Stimulated activated CD4-positive, alpha-beta T cell treated with anti-CD3 and anti-CD28 coated beads, Interleukin-1b, Interleukin-23, amount 100 ng/mL, for 4 hours (primary cell): Measurements from ENCODE around the gene TRIM6.
"Not testable (repeated sequence)": the region's sequence is repeated elsewhere in the genome, so short reads cannot be mapped to it uniquely, and the experiment has no call there.

Experiments used
- DNase-seq, 2 donors: peaks; one replicate each; pipeline ENCODE4 v3.0.0-alpha.2; 2020; ENCODE audit warnings: low read depth in 2 of 2

Gene TRIM6

DNA sequence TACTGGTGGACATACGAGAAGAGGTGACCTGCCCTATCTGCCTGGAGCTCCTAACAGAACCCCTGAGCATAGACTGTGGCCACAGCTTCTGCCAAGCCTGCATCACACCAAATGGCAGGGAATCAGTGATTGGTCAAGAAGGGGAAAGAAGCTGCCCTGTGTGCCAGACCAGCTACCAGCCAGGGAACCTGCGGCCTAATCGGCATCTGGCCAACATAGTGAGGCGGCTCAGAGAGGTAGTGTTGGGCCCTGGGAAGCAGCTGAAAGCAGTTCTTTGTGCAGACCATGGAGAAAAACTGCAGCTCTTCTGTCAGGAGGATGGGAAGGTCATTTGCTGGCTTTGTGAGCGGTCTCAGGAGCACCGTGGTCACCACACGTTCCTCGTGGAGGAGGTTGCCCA, 6.9 kb downstream of the TRIM6 start:
- no peak for DNase-seq

DNA sequence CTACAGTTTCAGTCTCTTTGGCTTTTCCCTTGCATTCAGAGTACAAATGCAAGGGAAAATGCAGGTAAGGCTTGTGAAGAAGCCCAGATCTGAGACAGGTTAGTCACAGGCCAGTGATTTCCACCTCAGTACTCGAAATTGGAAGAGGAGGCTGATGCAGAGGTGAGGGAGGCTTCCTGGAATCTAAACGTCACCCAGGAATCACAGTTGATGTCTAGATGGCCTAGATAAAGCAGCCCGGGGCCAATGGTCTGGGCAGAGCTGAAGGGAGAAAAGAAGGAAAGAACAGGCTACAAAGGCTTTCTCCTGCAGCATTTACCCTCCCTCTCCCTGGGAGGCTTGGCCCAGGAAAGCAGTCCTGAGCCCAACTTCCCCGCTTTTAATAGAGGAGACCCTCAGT, 8.5 kb downstream of the TRIM6 start:
- no peak for DNase-seq

DNA sequence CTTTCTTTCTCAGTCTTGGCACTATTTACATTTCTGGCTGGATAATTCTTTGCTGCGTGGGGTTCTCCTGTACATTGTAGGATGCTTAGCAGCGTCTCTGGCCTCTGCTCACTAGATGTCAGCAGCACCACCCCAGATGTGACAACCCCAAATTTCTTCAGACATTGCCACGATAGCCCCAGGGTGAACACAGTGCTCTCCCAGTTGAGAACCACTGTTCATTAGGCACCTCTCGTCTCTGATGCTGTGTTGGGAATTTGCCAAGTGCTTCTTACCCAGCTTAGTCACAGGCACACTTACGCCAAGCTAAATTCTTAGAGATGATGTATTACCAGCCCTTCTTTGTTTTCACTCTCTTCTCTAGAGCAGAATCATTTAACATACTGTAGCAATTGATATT, 9.4 kb downstream of the TRIM6 start:
- no peak for DNase-seq

DNA sequence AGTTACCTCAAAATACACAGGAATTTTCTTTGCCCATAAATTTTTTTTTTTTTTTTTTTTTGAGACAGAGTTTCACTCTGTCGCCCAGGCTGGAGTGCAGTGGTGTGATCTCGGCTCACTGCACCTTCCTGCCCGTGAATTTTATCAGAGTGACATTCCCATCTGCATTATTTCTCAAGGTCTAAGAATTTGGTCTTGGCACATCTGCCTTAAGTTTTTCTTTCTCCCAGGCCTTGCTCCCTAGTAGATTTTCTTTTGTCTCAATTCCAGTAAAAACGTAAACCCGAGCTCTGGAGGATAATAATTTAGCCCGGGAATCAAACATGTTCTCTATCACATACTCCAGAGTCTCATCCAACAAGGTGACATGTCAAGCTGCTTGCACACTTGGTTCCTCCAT, 12.4 kb downstream of the TRIM6 start:
- DNase-seq, result no peak

DNA sequence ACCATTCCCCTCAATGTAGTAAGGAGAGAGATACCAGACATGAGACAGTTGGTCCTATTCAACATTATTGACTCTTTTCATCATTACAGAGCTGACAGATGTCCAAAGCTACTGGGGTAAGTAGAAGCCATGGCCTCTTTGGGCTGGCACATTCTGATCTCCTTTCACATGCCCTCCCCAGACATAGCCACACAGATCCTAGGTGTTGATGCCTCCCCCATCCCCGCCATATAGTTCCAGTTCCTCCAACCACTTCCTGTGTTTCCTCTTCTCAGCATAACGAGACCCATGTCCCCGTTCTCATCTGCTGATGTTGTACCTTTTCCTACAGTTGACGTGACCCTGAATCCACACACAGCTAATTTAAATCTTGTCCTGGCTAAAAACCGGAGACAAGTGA, 14.0 kb downstream of the TRIM6 start:
- DNase-seq, result no peak

DNA sequence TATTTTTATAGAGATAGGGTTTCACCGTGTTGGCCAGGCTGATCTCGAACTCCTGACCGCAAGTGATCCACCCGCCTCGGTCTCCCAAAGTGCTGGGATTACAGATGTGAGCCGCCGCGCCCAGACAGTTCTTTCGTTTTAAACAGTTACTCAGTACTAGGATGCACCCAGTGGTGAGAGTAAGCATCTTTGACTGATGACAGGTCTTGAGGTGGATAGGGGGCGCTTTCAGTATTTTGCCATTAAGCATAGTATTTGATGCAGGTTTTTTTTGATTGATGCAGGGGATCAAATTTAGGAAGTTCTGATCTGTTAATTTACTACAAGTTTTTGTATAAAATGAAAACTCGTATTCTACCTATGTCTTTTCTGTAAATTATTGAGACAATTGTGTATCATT, 15.2 kb downstream of the TRIM6 start:
- no peak for DNase-seq

DNA sequence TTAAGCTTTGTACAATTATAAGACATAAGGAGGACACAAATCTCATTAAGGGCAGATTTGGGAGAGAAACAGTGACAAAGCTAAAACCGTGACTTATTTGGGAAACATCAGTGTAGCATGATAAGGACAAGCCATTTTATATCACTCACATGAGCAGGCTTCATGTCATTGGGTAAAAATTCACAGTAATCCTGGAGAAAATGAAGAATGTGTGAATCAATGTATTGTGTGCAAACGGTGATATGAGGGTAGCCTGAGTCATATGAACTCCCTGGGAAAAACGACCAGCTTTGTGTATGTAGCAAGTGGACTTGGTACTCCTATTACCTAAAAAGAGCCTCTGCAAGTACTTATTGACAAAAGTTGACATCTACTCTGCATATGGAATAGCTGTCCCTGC, 22.4 kb downstream of the TRIM6 start:
- DNase-seq, result no peak

DNA sequence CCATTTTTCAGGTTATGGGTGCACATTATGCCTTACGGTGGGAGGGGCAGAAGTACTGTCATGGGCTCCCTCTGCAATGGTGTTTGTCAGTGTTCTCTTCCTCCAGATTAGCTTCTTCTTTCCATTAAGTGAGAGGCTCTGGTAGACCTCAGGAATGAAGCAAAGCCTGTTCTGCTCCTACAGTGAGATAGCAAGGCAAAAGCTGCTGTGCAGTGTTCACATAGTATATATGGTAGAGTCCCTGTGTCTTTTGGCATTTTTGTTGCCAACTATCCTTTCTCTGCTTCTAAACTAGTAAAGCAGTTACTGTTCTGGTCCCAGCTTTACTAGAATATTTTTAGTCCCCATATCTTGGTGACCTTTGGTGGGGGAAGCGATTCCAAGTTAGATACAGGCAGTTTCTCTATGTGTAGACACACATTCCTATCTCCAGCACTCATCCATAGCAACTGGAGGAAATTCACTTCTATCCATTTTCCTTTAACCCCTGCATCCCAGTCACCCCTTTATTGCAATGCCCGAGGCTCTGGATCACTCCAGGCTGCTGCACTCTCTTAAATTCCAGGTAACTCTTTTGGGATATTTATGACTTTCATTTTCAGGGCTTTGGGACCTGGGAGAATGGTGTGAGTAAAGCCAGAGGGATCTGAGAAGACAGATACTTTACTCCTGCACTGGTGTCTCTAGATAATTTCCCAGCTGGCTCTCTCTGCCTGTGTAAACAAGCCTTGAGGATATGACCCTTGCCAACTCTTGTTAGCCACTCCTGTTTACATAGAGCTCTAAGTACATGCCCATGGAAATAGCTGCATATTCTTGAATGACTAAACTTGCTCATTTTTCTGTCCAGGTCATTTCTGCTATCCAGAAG, 24.4 kb downstream of the TRIM6 start:
- no peak for DNase-seq

DNA sequence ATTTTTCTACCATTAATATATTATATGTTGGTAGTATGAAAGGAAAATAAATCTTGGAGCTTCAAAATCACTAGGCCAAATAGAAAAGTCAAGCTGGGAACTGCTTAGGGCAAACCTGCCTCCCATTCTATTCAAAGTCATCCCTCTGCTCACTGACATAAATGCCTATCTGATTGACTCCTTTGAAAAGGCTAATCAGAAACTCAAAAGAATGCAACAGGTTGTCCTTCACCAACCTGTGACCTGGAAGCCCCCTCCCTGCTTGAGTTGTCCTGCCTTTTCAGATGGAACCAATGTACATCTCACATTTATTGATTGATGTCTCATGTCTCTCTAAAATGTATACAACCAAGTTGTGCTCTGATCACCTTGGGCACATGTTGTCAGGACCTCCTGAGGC, 25.1 kb downstream of the TRIM6 start:
- DNase-seq, result no peak

DNA sequence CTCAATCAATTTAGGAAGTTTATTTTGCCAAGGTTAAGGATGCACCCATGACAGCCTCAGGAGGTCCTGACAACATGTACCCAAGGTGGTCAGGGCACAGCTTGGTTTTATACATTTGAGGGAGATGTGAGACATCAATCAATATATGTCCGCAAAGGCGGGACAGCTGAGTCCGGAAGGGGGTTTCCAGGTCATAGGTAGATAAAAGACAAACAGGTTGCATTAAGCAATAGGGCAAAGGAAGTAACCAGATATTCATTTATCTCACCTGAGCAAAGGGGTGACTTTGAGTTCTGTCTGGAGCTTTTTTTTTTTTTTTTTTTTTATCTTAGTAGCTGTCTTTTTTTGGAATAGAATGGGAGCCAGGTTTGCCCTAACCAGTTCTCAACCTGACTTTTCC, 26.4 kb downstream of the TRIM6 start:
- no peak for DNase-seq

DNA sequence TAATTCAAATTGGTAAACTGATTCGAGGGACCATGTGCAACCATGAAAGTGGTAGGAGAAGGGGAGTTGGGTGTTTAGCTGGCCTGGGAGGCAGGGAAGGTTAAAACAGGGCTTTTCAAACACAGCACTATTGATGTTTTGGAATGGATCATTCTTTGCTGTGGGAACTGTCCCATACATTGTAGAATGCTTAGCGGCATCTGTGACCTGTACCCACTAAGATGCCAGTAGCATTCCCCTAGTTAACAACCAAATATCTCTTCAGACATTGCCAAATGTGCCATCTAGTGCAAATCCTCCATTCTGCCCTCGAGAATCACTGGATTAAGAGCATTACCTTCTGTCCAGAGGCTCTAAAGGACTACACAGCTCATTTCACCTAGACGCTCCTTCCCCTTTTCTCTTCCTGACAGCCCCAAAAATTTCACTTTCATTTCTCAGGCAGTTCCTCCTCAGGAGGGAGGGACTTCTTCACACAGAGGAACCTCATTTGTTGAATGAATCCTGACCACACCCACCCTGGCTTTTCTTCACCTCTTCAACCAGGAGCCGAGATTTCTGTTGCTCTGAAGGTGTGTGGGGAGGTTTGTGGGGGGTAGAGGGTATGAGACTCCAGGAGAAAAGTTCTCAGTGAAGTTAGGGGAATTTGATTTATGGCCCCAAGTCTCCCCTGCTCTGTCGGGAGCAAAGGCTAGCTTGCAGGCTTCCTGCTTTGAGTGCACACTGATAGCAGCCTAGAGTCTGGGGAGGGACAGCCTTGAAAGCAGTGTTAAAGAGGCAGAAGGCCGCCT, 28.2 kb downstream of the TRIM6 start, which contains the start of gene TRIM34:
TRIM34 (plus strand) TSS at position 513 of the 791 bp plus-strand sequence. CDS start 7,331 bp downstream, outside the sequence.
- peak; percentile 3 to 52 for DNase-seq

DNA sequence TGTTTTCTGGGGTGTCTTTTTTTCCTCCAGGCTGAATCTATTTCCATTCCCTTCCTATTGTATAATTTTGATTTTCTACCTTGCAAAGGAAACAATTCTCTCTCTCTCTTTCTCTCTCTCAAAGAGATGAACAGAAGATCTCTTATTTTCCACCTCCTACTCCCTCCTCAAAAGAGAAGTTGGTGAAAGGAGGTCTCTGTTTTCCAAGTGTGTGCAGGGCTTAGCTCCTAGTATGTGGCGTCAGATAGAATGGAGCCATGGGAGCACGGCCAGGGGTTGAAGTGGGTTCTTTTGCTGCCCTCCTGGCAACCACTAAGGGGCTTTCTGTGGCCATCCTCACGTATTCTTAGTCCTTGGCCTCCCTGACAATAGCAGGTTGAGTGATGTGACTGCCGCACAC, 28.8 kb downstream of the TRIM6 start:
- DNase-seq, result no peak

DNA sequence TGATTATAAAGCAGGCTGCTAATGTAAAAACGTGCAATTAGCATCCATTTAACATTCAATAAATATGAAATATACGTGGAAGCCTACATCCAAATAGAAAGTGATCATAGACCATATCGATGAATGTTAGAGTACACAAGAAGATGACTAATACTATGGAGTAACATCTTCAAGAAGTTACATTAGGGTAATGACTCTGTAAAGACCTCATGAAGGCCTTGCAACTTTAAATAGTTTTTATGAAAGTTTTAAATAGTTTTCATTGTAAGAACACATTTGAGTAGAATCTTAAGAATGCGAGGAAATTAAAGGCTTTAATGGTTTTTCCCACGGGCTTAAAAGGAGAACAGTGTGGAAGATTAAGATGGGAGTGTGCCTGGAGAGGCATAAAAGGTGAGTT, 29.8 kb downstream of the TRIM6 start:
- DNase-seq, result no peak

DNA sequence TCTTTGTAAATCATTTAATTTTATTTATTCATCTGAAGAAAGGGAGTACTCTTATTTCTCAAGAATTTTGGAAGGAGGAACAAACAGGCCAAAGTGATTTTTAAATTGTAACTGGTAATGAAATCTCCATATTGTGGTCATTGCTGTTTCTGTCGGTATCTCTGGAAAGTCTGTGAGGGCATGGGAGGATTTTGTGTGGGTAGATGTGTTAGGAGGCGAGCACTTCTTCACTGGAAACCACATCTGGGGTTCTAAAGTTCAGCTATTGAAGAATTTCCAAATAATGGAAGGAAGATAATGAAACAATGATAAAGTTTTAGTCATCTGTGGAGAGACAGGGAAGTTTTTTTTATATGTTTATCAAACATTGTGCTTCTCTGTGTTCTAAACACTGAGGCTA, 35.0 kb downstream of the TRIM6 start:
- DNase-seq, result no peak

DNA sequence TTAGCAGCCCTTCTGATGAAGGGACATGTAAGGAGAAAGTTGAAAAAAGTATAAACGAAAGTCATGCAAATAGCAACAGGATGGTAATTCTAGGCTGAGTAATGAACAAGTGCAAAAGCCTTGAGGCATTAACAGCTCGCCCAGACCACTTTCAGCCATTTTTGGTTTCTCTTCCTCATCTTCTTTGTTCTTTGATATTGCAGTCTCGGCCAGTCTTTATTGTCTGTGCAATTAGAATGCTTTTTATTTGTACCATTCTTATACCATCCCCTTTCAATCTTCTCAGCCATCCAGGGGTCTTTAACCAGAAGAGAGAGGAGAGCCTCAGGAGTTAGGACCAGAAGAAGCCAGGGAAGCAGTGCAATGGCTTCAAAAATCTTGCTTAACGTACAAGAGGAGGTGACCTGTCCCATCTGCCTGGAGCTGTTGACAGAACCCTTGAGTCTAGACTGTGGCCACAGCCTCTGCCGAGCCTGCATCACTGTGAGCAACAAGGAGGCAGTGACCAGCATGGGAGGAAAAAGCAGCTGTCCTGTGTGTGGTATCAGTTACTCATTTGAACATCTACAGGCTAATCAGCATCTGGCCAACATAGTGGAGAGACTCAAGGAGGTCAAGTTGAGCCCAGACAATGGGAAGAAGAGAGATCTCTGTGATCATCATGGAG, 35.7 kb downstream of the TRIM6 start:
- no peak for DNase-seq

DNA sequence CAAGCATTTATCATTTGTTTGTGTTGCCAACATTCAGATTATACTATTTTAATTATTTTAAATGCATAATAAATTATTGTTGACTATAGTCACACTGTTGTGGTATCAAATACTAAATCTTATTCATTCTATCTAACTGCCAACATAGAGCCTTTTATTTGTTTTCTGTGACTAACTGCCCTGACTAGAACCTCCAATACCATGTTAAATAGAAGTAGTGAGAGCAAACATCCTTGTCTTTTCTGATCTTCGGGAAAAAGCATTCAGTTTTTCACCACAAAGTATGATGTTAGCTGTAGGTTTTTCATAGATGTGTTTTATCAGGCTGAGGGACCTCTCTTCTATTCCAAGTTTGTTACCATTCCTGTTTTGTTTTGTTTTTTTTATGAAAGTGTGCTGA, 43.5 kb downstream of the TRIM6 start:
- DNase-seq, result no peak

DNA sequence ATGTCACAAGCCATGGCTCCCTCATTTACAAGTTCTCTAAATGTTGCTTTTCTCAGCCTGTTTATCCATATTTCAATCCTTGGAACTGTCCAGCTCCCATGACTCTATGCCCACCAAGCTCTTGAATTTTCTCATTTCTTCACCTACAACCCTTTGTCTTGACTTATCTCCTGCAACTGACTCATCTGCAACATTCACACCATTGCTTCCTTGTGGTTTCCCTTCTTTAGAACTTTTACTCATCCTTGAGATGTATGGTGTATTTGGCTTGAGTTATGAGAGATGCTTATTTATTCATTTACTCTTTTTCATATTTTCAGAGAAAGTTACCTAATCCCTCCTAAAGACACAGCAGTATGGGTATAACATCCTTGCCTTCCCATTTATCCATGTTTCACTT, 47.1 kb downstream of the TRIM6 start:
- DNase-seq, result no peak

DNA sequence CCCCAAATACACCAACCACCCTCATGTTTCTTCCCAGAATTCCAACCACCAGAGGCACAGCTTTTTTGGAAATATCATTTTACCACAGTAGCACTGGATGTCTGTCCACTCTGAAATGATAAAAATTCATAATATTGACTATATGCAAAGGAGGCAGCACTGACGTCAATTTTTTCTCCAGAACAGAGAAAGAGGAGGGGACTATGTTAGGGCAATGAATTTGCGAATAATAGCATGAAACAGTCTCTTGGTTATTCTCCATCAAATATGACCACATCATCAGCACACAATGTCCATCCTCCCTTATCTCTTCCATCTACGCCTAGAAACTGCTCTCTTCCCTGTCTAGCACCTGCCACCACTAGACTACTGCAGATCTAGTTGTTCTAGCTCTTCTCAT, 49.7 kb downstream of the TRIM6 start:
- DNase-seq, result no peak

DNA sequence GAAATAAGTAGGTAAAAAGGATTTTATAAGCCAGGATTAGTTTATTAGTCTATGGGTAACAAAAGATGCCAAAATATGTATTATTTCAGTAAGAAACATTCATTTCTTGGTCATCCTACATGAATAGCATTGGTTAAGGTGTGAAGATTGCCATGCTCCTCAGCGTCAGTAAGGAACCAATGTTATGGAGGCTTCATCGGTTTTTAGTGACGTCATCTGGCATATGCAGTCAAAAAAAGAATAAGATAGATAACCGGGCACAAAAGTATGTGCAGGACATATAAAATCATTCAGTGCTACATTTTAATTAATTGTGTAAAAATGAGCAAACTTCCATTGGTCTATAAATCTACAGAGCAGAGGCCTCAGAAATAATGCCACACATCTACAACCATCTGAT, 59.0 kb downstream of the TRIM6 start:
- DNase-seq, result no peak

DNA sequence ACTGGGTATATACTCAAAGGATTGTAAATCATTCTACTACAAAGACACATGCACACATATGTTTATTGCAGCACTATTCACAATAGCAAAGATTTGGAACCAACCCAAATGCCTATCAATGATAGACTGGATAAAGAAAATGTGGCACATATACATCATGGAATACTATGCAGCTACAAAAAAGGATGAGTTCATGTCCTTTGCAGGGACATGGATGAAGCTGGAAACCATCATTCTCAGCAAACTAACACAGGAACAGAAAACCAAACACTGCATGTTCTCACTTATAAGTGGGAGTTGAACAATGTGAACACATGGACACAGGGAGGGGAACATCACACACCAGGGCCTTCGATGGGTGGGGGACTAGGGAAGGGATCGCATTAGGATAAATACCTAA, 60.5 kb downstream of the TRIM6 start:
- not testable (repeated sequence) for DNase-seq

DNA sequence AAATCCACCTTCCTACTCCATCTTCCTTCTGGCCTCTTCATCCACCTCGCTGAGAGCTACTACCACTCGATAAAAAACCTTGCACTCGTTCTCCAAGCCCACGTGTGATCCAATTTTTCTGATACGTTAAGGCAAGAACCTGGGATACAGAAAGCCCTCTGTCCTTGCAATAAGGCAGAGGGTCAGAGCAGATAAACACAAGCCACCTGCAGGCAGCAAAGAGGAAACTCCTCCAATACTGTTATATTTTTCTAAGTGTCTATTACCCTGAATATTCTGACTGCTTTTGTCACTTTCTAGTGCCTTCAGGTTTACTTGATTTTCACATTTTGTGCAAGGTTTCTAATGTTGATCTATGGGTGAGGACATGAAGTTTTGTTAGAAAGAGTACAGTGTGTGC, 61.9 kb downstream of the TRIM6 start:
- no peak for DNase-seq
